Suprapubic skin (tissue), 3 donors: ENCODE measurements around the gene HCFC1.

ENCODE experiments used
- CTCF ChIP-seq, 2 donors: fragments of 200-600 bp in 1 of 2; fragments of 450-650 bp in 1 of 2; sonication (generic) in 1 of 2; IDR thresholded peaks; one replicate each; pipeline ENCODE4 v1.5.1; 2016 to 2019; ENCODE audit warnings: antibody characterized with exemption in 2 of 2, mild to moderate bottlenecking in 1 of 2, moderate library complexity in 1 of 2
- POLR2AphosphoS5 ChIP-seq, 3 donors: sonication (generic); formaldehyde crosslinking; IDR thresholded peaks; one replicate each; pipeline ENCODE4 v1.6.1; 2017; ENCODE audit warnings: antibody characterized with exemption in 3 of 3

GRCh38 chrX:153993079-153993478 is 21.5 kb upstream of the HCFC1 start:
- no peak for TF ChIP-seq CTCF (IDR thresholded peaks at IDR 0.05)
- no peak for TF ChIP-seq POLR2AphosphoS5 (IDR thresholded peaks at IDR 0.05)
